Measurements from ENCODE around the gene OSBPL3. TPM values are rescaled to one million over a fixed set of nuclear protein-coding genes. Genes with fewer than 3 reads are reported as not detected.

OSBPL3 gene
- total RNA-seq, 1 experiment from 2014 or later, result 9.2 TPM

- Histone ChIP-seq H3K9me3 (ENCODE audit: control insufficient read depth, insufficient read depth, low read depth, low read length) (peaks cover 2% of the 10 kb centered on the region; the same call in 1 of the 2 replicates), H3K4me1 (ENCODE audit: control insufficient read depth, insufficient read depth, low read length) (no peaks in the 10 kb centered on the region), H3K27ac (ENCODE audit: low read length) (no peak overlapping the region), H3K36me3 (ENCODE audit: control insufficient read depth, insufficient read depth, low read length) (no peaks in the 10 kb centered on the region), H3K27me3 (ENCODE audit: control insufficient read depth, insufficient read depth, low read length) (no peaks in the 10 kb centered on the region), H3K4me3 (ENCODE audit: low read depth in 2 of 2, low read length in 2 of 2) (no peak overlapping the region)
- TF ChIP-seq TCF7L2 (IDR thresholded peaks at IDR 0.05; ENCODE audit: low read depth, low read length) (no peak), CTCF (IDR thresholded peaks at IDR 0.05) (no peak), REST (IDR thresholded peaks at IDR 0.05; ENCODE audit: insufficient read depth in 1 of 2, low read depth in 2 of 2, low read length in 1 of 2) (no peak), POLR2AphosphoS5 (IDR thresholded peaks at IDR 0.05; ENCODE audit: low read depth, low read length) (no peak), SIN3A (IDR thresholded peaks at IDR 0.05; ENCODE audit: borderline replicate concordance, insufficient read depth, low read depth, low read length) (no peak)
- BruUV-seq (replicated peaks), result no TSS peak
- ChIA-PET POLR2A (no interaction called here), CTCF (no interaction called here)
- ATAC-seq (no peak), DNase-seq (ENCODE audit: low read depth, low spot score) (no peak)
- in situ Hi-C loops (cut with HindIII; ENCODE audit: low pct_unique_long_range_greater_than_20kb, low sequenced_read_pairs), result no loop called here
- intact Hi-C loops (cut with micrococcal nuclease; ENCODE audit: unreplicated experiment), result no loop called here
Observed at GRCh38 chr7:25006276-25006675, 26.3 kb upstream of the OSBPL3 start.

- in situ Hi-C loops (cut with HindIII; ENCODE audit: low pct_unique_long_range_greater_than_20kb, low sequenced_read_pairs), result no loop called here
- no peak for ATAC-seq
- ChIA-PET CTCF (no interaction called here), POLR2A (no interaction called here)
- no peaks in the 10 kb centered on the region for H3K36me3 ChIP-seq (ENCODE audit: control insufficient read depth, insufficient read depth, low read length)
- H3K9me3 ChIP-seq (ENCODE audit: control insufficient read depth, insufficient read depth, low read depth, low read length), result peaks cover 2% of the 10 kb centered on the region; the same call in 1 of the 2 replicates
- no peaks in the 10 kb centered on the region for H3K4me1 ChIP-seq (ENCODE audit: control insufficient read depth, insufficient read depth, low read length)
- H3K27ac ChIP-seq (ENCODE audit: low read length), result no peak overlapping the region
- H3K4me3 ChIP-seq (ENCODE audit: low read depth in 2 of 2, low read length in 2 of 2), result no peak overlapping the region
- TF ChIP-seq SIN3A (IDR thresholded peaks at IDR 0.05; ENCODE audit: borderline replicate concordance, insufficient read depth, low read depth, low read length), result no peak
- no peak for TF ChIP-seq REST (IDR thresholded peaks at IDR 0.05; ENCODE audit: insufficient read depth in 1 of 2, low read depth in 2 of 2, low read length in 1 of 2)
- TF ChIP-seq TCF7L2 (IDR thresholded peaks at IDR 0.05; ENCODE audit: low read depth, low read length), result no peak
- no peak for TF ChIP-seq POLR2AphosphoS5 (IDR thresholded peaks at IDR 0.05; ENCODE audit: low read depth, low read length)
- TF ChIP-seq CTCF (IDR thresholded peaks at IDR 0.05), result no peak
- H3K27me3 ChIP-seq (ENCODE audit: control insufficient read depth, insufficient read depth, low read length), result no peaks in the 10 kb centered on the region
- no peak for DNase-seq (ENCODE audit: low read depth, low spot score)
- intact Hi-C loops (cut with micrococcal nuclease; ENCODE audit: unreplicated experiment), result no loop called here
- BruUV-seq (replicated peaks), result no TSS peak
Observed at GRCh38 chr7:25005658-25006057, 25.7 kb upstream of the OSBPL3 start.

Measured in Panc1 (cell line).